ENCODE data around the gene CD48.
"Not testable (repeated sequence)": the region's sequence is repeated elsewhere in the genome, so short reads cannot be mapped to it uniquely, and the experiment has no call there.

The CD48 gene

DNA sequence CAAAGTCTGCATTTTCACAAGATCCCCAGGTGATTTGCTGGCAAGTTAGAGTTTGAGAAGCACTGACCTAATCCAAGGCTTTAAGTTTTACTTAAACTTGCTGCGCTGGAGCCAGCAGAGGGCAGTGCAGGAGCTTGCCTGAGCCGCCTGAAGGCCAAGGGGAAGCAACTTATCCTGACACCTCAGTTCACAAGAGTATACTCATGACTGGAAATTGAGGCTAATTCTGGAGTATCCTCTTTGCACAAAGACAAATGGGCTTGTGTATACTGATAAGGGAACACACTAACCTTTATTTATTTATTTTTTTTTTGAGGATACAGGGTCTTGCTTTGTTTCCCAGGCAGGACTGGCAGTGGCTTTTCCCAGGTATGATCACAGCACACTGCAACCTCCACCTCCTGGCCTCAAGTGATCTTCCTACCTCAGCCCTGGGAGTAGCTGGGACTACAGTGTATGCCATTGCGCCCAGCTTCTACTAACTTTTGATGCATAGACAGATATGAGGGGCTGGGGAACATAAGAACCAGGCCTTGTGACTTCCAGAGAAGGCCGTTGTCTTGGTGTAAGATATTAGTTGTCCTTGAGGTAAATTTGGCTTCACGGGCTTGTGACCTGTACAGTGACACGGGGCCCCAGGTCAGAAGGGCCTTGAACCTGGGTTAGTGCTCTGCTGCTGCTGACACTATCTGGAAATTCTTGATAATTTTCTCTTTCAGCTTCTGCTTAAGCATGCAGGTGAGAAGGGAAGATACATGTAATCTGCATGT is 35.8 kb downstream of the CD48 start:
- no peak for DNase-seq

DNA sequence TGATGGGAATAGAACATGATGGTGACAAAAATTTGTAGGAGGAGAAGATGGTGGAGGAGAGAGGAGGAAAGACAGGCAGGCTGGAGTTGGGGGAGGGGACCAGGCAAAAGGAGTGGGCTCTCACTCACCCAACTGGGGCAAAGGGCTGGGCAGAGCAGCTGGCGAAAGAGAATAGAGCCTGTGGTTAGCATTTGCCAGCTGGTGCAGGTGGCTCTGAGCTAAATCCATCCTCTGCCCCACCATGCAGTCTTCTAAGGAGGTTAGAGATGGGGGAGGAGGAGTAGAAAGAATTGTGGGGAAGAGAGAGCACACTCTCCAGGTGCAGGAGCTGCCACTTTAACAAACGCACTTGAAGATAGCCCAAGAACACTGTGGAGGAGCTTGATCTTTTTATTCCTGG is 37.2 kb downstream of the CD48 start:
- no peak for DNase-seq

DNA sequence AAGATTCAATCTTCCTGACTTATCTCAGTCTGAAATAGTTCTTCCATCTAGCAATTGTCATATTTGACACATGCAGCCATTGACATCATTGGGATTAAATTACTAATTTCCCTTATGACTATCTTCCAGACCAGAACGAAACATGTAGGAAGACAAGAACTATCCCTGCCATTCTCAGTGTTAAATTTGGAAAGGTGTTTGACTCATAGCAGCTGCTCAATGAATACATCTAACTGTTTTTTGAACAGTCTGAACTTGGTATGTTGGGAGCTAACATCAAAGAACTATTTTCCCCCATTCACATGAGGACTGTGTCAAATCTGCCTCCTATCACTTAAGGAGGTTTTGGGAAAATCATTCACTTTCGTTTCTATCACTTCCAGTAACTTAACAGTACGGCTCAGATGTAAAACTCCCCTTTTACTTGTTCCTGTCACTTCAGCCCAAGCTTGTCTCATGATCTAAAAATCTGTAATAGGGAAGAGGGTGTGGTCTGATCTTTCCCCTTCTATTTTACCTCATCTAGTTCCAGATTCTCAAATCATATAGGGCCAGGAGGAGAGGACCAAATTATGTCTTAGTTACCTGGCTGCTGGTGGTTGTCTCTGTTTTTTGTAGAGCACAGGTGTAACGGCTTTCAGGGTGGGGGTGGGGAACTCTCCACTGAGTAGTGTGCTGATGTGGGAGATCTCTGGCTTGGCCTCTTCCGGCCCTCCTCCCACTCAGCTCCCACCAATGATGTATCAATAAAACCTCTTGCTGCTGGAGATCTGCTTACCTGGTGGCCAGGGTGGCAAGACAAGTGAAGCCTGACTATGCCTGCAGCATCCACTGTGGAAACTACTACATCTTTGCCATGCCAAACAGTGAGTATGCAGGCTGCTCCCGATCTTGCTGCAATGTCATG is 38.6 kb downstream of the CD48 start:
- DNase-seq: no peak

DNA sequence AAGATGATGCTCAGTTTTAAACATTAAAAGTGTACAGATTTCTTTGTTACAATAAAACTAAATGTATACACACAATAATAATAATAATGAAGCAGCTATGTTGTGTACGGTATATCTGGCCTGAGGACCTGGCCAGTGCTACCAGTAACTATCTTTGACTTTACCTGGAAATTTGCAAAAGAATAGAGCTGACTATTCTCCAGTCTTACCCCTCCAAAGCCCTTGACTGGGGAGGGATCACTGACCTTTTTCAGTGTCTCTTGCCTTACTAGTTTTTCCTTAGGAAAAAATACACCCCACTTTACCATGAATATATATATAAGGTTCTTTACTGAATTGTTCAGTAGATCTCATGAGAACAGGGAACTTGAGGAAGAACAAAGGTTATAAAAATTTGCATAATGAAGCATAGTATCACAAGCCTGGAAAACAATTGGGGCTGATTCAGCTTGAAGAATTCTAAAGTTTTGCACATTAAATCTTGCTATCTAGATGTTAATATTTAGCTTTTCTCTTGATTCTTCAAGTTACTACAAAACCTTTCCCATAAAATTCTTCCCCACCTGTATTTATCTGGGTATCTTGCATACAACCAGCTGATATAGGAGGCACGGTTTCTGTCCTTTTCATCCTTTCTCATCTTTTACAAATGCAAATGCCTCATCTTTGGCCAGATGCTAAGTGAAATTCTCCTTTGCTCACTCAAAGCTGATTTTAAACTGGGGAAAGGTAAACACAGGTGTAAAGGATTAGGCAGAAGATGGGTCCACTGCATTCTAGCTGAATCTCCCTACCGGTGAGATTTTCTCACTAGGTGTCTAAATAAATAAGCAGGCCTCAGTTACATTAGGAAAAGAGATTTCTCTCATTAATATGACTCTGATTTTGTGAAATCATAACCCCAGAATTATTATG is 39.8 kb downstream of the CD48 start:
- DNase-seq: no peak

DNA sequence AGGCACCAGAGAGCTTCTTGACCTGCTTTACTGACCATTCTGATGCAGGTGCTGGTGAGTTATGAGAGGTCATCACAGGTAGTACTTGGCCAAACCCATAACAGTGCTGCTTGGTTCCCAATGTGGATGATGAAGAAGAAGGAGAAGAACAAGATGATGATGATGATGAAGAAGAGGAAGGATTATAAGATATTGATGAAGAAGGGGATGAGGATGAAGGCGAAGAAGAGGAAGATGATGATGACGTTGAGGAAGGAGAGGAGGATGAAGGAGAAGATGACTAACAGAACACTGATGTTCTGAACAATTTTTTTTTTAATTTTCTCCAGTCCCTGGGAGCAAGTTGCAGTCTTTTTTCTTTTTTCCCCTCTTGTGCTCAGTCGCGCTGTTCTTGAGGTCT is 40.9 kb downstream of the CD48 start:
- no peak for DNase-seq

DNA sequence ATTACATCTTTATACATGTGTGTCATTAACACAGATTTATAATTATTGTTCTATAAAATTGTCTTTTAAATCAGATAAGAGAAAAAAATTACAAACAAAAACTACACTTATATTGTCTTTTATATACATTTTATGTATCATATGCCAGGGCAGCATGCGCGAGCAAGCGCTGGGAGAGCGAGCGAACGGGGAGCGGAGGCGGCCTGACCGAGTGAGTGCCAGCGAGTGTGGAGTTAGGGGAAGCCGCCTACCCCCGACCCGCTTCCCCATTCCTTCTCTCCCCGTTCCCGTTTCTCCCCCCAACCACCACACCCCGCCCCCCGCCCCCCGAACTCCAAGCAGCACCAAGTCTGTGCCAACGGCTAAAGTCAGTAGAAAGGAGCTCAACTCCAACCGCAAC is 41.8 kb downstream of the CD48 start:
- no peak for DNase-seq

DNA sequence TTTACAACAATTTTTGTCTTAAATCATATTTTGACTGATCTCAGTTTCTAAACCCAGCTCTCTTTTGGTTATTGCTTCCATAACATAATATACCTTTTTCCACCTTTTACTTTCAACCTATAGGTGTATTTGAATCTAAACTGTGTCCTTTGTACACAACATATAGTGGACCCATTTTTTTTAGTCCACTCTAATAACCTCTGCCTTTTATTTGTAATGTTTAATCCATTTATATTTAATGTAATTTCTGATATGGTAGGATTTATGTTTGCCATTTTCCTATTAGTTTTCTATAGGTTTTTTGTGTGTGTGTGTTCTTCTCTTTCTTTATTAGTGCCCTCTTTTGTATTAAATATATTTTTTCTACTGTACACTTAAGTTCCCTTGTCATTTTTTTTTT is 42.3 kb downstream of the CD48 start:
- DNase-seq: no peak

DNA sequence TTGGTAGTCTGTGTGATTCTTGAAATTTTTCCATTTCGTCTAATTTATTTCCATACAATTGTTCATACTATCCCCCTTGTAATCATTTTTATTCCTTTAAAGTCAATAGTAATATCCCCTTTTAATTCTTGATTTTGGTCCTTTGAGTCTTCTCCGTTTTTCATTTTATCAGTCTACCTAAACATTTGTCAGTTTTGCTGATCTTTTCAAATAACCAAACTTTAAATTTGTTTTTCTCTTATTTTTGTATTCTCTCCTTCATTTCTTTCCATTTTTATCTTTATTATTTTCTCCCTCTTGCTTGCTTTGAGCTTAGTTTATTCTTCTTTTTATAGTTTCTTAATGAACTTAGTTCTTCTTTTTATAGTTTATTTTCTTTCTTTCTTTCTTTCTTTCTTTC is 43.7 kb downstream of the CD48 start:
- no peak for DNase-seq

DNA sequence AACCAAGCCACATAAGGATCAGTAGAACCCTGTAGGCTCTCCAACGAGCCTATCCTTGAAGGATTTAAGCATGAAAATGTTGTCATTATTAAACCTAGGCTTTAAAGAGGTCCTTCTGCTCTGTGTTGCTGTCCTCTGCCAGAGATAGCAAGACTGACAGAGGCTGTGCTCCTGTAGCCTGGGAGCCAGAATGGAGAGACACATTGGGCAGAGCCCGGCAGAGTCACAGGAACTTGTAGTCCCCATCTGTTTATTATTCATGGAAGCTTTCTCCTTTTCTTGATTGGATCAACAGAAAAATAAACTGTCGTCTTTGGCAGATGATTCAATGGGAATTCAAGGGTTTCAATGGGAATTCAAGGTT is 45.6 kb downstream of the CD48 start:
- DNase-seq: no peak

DNA sequence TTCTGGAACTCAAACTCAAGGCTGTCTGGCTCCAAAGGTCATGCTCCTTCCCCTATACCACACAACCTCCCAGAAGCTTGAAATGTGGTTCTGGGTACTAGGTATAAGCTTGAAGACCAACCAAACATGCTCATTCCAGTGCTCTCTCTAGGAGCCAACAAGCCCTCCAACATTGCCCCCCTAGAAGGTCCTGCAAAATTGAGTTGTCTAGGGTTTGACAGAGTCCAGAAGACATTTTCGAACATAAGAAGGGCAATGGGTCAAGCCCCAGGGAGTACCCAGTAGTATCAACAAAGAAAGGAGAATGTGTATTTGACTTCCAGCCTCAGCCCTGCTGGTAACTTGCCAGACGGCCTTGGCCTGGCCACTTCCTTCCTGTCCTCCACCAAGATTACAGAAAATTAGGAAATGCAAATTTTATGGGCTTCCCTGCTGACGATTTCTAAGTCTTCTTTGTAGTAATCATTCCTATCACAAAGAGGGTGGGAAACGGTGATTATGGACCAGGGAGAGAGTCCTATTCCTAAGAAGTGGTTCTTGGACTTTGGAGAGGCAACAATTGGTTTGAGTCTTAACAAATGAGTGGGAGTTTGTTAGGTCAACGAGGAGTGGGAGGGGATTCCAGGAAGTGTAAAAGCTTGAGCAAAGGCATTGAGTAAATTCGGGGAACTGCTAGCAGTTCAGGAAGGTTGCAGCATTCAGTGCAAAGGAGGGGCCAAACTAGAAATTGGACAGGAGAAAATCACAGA is 46.1 kb downstream of the CD48 start:
- DNase-seq: no peak

DNA sequence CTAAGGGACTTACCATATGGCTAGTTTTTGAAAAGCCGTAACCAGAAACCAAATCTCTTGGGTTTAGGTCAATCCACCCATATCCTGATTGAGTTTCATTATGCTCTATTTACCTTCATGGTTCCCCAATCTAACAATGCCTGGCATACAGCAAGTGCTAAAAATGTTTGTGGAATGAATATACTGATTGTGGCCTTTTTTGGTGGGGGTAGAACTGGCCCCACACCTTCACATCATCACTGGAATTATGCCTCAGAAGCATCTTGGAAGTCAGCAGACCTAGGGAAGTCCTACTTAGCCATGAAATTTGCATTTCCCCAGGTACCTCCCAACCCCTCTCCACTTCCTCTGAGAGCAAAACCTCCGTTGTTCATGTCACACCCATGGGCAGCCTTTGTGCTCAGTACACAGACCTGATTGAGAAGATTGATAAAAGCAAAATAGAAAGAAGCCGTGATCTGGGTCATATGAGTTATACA is 47.0 kb downstream of the CD48 start:
- DNase-seq: no peak

DNA sequence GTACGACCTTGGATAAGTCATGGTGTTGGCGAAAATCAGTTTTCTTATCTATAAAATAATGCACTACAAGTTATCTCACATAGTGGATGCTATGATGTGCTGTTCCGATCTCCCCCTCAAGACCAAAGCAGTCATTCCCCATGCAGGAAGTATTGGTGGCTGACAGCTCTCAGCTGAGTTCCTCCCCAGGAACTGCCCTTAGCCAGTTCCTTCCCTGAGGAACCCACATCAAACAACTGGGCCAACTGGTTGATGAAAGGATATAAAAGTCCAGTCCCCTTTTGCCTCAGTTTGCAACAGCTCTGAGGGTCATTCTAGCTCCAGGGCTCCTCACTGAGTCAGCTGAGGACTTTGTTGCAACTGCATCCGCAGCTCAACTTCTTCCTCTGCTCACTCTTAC is 48.7 kb downstream of the CD48 start:
- no peak for DNase-seq

DNA sequence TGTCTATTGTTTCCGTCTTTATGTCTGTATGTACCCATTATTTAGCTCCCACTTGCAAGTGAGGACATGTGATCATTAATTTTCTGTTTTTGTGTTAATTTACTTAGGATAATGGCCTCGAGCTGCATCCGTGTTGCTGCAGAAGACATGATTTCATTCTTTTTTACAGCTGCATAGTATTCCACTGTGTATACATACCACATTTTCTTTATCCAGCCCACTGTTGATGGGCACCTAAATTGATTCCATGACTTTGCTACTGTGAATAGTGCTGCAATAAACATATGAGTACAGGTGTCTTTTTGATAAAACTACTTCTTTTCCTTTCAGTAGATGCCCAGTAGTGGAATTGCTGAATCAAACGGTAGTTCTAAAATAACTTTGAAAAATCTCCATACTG is 52.1 kb downstream of the CD48 start:
- DNase-seq: no peak

DNA sequence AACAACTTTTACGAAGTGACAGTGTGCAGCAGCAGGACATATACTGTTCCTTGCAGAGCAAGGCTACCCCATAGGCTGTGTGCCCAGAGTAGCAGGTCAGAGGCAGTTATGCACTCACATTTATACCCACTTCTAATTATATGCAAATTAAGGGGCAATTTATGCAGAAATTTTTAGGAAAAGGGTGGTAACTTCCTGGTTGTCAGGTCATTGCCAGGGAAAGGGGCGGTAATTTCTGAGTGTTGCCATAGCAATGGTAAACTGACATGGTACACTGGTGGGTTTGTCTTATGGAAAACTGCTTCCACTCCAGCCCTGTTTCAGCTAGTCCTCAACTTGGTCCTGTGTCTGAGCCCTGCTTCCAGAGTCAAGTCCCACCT is 52.8 kb downstream of the CD48 start:
- no peak for DNase-seq

DNA sequence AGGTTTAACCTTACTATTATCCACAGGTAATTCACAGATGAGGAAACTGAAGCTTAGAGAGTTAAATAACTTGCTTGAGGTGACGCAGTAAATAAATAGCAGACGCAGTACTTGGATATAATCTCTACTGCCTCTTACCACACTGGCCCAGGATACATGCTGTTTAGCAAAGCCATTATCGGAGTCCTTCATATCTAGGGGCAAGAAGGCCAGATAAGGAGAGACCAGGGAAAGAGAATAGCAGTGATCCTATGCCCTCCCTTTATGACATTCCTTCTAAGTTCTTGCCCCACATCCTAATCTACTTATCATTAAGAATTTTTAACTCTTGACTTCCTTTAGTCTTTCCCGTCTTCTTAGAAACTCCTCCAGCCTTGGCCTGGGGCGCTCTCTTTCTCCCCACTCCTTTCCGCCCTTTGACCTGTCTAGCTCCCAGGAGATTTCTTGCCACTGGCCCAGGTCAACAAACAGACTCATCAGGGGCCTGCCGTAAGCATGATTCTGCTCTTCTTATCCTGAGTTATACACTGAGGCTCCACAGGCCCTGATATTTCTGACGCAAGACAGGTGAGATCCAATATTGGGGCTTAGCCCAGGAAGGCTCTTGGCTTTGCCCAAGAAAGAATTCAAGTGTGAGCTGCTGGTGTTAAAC is 53.3 kb downstream of the CD48 start:
- DNase-seq: no peak

DNA sequence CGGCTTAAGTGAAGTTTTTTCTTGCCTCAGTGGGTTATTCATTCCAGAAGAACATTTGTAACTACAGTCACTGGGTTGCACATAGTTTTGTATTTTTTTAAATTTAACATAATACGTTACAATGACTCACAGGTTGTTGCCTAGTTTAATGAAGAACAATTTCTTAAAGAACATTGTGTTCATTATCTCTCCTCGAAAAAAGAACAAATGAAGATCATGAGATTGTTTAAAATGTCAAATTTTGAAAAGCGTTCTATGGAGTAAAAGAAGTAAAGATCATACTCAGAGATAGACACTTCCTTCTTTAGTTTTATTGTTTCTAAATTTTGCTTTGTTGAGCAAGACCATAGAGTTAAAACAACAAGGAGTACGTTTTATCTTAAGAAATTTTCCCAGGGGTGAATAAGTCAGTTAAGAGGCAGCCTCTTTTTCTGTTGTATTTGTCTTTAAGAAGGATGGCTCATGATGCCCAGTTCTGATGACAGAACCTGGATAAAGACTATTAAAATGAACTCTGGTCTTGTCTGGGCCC is 54.3 kb downstream of the CD48 start:
- no peak for DNase-seq

DNA sequence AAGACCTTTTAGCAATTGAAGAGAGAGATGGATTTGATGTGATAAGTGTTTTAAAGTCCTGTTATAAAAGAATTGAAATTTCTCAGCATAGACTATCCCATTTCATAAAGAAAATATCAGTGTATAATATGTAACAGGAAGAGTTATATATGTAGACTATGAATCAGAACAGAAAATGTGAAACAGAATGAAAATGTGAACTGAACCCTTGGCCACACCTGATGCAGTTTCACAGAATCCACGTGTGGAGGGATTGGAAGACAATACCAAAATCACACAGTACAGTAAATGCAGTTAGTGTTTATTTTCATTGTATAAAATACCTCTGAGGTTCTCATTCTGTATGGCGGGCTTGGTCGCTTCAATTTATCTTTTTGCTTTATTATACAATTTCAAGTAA is 54.9 kb downstream of the CD48 start:
- no peak for DNase-seq

DNA sequence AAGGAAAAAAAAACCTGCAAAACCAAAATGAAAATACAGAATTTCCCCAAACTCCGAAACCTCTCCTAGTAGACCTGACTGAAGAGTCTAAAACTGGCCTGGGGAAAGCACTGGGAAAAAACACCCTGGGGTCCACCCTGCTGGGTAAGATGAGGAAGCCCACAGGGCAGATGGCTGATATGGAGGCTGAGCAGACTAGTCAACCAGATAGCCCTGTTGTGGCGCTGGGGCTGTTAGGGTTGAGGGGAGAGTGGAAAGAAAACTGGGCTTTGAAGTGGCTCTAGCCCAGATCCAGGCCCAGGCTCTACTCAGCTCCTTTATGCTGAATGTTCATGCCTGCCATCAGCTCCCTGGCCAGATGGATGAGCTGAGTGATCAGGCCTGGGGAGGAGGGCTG is 58.0 kb downstream of the CD48 start:
- no peak for DNase-seq

DNA sequence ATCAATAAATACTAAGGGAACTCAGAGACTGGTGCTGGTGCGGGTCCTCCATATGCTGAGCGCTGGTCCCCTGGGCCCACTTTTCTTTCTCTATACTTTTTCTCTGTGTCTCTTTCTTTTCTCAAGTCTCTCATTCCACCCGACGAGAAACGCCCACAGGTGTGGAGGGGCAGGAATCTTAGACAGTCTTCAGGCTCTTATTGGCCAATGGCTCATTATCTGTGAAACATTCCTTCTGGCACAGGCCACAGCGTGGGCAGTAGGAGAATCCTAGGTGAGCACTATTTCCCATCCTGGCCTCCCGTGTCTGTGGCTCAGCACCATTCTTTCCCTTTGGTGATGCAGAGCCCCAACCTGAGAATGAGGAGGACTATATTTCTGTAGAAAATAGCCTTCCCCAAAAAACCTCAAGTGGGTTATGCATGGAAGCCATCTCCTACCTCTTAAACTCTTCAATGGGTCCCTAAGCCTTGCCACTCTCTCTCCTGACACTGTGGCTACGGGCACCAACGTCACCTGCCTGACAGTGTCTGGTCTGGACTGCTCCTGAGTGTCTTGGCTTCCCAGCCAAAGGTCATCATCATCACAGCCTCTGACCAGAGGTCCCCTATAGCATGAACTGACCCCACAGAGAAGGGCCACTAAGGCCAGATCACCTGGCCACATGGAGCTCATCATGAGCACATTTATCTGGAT is 58.5 kb downstream of the CD48 start:
- DNase-seq: no peak

DNA sequence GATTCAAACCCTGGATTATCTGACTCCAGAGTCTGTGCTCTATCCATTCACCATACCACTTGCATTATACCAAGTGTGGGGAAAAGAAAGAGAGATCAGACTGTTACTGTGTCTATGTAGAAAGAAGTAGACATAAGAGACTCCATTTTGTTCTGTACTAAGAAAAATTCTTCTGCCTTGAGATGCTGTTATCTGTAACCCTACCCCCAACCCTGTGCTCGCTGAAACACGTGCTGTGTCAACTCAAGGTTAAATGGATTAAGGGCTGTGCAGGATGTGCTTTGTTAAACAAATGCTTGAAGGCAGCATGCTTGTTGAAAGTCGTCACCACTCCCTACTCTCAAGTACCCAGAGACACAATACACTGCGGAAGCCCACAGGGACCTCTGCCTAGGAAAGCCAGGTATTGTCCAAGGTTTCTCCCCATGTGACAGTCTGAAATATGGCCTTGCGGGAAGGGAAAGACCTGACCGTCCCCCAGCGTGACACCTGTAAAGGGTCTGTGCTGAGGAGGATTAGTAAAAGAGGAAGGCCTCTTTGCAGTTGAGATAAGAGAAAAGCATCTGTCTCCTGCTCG is 59.5 kb downstream of the CD48 start:
- DNase-seq: not testable (repeated sequence)

Data from activated gamma-delta T cell (primary cell).